ENCODE results near the gene ABAT.
"Not testable (repeated sequence)": the region's sequence is repeated elsewhere in the genome, so short reads cannot be mapped to it uniquely, and the experiment has no call there.

Gene ABAT

DNA sequence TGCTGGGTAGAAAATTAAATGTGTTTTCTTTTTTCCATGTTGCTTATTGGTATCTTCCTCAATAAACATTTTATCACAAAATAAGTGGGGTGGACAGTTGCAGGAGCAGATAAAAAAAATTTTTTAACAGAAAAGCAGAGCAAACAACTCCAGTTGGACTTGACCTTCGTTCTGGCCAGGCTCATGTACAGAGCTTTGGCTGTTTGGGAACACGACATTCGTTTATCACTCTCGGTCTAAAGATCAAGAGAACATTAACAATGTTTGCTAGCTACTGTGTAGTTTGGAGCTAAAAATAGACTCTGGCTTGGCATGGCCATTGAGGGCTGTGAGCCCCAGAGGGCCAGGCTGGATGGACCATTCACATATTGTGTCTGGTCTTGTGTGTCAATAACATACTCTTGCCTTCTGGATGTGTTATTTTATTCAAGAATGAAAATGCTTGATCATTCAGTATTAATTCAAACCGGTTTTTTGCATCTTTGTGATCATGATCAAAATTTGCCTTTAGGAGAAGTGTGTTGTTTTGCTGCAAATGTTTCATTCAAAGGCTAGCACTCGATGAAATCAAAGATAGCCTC, 66.4 kb downstream of the ABAT start:
- Histone ChIP-seq H3K4me1 (ENCODE audit: control insufficient read depth, insufficient read depth, low read length) (no peaks in the 10 kb centered on the region), H3K27ac (ENCODE audit: insufficient read depth, low read depth, low read length, poor library complexity, severe bottlenecking) (no peak overlapping the region), H3K27me3 (ENCODE audit: control insufficient read depth, insufficient read depth, low read length, poor library complexity, severe bottlenecking) (no peaks in the 10 kb centered on the region), H3K4me3 (ENCODE audit: insufficient read depth, low read depth, low read length) (no peak overlapping the region), H3K9me3 (ENCODE audit: control insufficient read depth, low read length) (no peaks in the 10 kb centered on the region), H3K36me3 (ENCODE audit: control insufficient read depth, insufficient read depth, low read length) (no peaks in the 10 kb centered on the region)
- 95 to 97% methylated on average over 6 of the region's 6 CpGs for WGBS, 2 experiments

- whole genome bisulfite sequencing, 2 experiments: 92 to 97% methylated on average over 2 of the region's 2 CpGs
- H3K4me3 ChIP-seq (ENCODE audit: insufficient read depth, low read depth, low read length): no peak overlapping the region
- H3K9me3 ChIP-seq (ENCODE audit: control insufficient read depth, low read length): no peaks in the 10 kb centered on the region
- H3K27ac ChIP-seq (ENCODE audit: insufficient read depth, low read depth, low read length, poor library complexity, severe bottlenecking): no peak overlapping the region
- no peaks in the 10 kb centered on the region for H3K36me3 ChIP-seq (ENCODE audit: control insufficient read depth, insufficient read depth, low read length)
- no peaks in the 10 kb centered on the region for H3K27me3 ChIP-seq (ENCODE audit: control insufficient read depth, insufficient read depth, low read length, poor library complexity, severe bottlenecking)
- H3K4me1 ChIP-seq (ENCODE audit: control insufficient read depth, insufficient read depth, low read length): no peaks in the 10 kb centered on the region
These were observed 67.2 kb downstream of the ABAT start for GRCh38 chr16:8741636-8742035.

GRCh38 chr16:8742068-8742467, 67.7 kb downstream of the ABAT start:
- Histone ChIP-seq H3K4me1 (ENCODE audit: control insufficient read depth, insufficient read depth, low read length) (no peaks in the 10 kb centered on the region), H3K4me3 (ENCODE audit: insufficient read depth, low read depth, low read length) (no peak overlapping the region), H3K9me3 (ENCODE audit: control insufficient read depth, low read length) (no peaks in the 10 kb centered on the region), H3K27me3 (ENCODE audit: control insufficient read depth, insufficient read depth, low read length, poor library complexity, severe bottlenecking) (no peaks in the 10 kb centered on the region), H3K36me3 (ENCODE audit: control insufficient read depth, insufficient read depth, low read length) (no peaks in the 10 kb centered on the region), H3K27ac (ENCODE audit: insufficient read depth, low read depth, low read length, poor library complexity, severe bottlenecking) (no peak overlapping the region)
- WGBS, 2 experiments: 85 to 87% methylated on average over 7 of the region's 8 CpGs

DNA sequence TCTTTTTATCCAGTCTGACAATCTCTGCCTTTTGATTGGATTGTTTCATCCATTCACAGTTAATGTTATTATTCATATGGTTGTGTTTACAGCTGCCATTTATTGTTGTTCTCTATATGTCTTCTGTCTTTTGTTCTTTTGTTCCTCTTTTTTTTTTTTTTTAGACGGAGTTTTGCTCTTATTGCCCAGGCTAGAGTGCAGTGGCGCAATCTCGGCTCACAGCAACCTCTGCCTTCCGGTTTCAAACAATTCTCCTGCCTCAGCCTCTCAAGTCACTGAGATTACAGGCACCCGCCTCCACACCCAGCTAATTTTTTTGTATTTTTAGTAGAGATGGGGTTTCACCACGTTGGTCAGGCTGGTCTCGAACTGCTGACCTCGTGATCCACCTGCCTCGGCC, 74.5 kb downstream of the ABAT start:
- H3K27me3 ChIP-seq (ENCODE audit: control insufficient read depth, insufficient read depth, low read length, poor library complexity, severe bottlenecking); H3K27ac ChIP-seq (ENCODE audit: insufficient read depth, low read depth, low read length, poor library complexity, severe bottlenecking); H3K9me3 ChIP-seq (ENCODE audit: control insufficient read depth, low read length); H3K4me3 ChIP-seq (ENCODE audit: insufficient read depth, low read depth, low read length); H3K4me1 ChIP-seq (ENCODE audit: control insufficient read depth, insufficient read depth, low read length); H3K36me3 ChIP-seq (ENCODE audit: control insufficient read depth, insufficient read depth, low read length): not testable (repeated sequence)
- WGBS, 2 experiments: 88 to 96% methylated on average over 9 of the region's 9 CpGs

GRCh38 chr16:8751481-8752311, 77.3 kb downstream of the ABAT start:
- H3K9me3 ChIP-seq (ENCODE audit: control insufficient read depth, low read length): no peaks in the 10 kb centered on the region
- H3K27ac ChIP-seq (ENCODE audit: insufficient read depth, low read depth, low read length, poor library complexity, severe bottlenecking): no peak overlapping the region
- H3K4me3 ChIP-seq (ENCODE audit: insufficient read depth, low read depth, low read length): no peak overlapping the region
- WGBS, 2 experiments: 77 to 79% methylated on average over 14 of the region's 14 CpGs
- H3K4me1 ChIP-seq (ENCODE audit: control insufficient read depth, insufficient read depth, low read length): no peaks in the 10 kb centered on the region
- no peaks in the 10 kb centered on the region for H3K27me3 ChIP-seq (ENCODE audit: control insufficient read depth, insufficient read depth, low read length, poor library complexity, severe bottlenecking)
- H3K36me3 ChIP-seq (ENCODE audit: control insufficient read depth, insufficient read depth, low read length): no peaks in the 10 kb centered on the region

DNA sequence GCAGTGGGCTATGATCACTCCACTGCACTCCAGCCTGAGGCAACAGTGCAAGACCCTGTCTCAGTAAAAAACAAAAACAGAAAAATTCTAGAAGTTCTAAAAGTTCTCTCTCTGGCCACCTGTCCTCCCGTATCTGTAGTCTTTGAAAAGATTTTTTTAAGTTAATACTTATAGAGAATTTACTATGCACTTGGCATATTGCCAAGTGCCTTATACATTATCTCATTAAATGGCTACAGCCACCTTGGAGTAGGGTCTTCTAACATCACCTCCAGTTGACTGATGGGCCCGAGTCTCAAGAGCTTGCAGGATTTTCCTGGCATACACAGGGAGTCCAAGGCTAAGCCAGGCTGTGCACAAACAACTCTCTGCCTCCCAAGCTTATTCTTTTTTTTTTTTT, 78.3 kb downstream of the ABAT start:
- H3K27ac ChIP-seq (ENCODE audit: insufficient read depth, low read depth, low read length, poor library complexity, severe bottlenecking): no peak overlapping the region
- WGBS, 2 experiments: 79 to 94% methylated on average over 1 of the region's 2 CpGs
- H3K4me3 ChIP-seq (ENCODE audit: insufficient read depth, low read depth, low read length): no peak overlapping the region
- no peaks in the 10 kb centered on the region for H3K4me1 ChIP-seq (ENCODE audit: control insufficient read depth, insufficient read depth, low read length)
- H3K36me3 ChIP-seq (ENCODE audit: control insufficient read depth, insufficient read depth, low read length): no peaks in the 10 kb centered on the region
- H3K9me3 ChIP-seq (ENCODE audit: control insufficient read depth, low read length): no peaks in the 10 kb centered on the region
- H3K27me3 ChIP-seq (ENCODE audit: control insufficient read depth, insufficient read depth, low read length, poor library complexity, severe bottlenecking): no peaks in the 10 kb centered on the region

GRCh38 chr16:8753416-8754054, 79.1 kb downstream of the ABAT start:
- H3K9me3 ChIP-seq (ENCODE audit: control insufficient read depth, low read length): no peaks in the 10 kb centered on the region
- no peaks in the 10 kb centered on the region for H3K27me3 ChIP-seq (ENCODE audit: control insufficient read depth, insufficient read depth, low read length, poor library complexity, severe bottlenecking)
- 66 to 72% methylated on average over 9 of the region's 9 CpGs for WGBS, 2 experiments
- no peak overlapping the region for H3K4me3 ChIP-seq (ENCODE audit: insufficient read depth, low read depth, low read length)
- no peaks in the 10 kb centered on the region for H3K4me1 ChIP-seq (ENCODE audit: control insufficient read depth, insufficient read depth, low read length)
- H3K36me3 ChIP-seq (ENCODE audit: control insufficient read depth, insufficient read depth, low read length): no peaks in the 10 kb centered on the region
- no peak overlapping the region for H3K27ac ChIP-seq (ENCODE audit: insufficient read depth, low read depth, low read length, poor library complexity, severe bottlenecking)

GRCh38 chr16:8756755-8757154, 82.3 kb downstream of the ABAT start:
- Histone ChIP-seq H3K9me3 (ENCODE audit: control insufficient read depth, low read length) (no peaks in the 10 kb centered on the region), H3K4me3 (ENCODE audit: insufficient read depth, low read depth, low read length) (no peak overlapping the region), H3K27me3 (ENCODE audit: control insufficient read depth, insufficient read depth, low read length, poor library complexity, severe bottlenecking) (no peaks in the 10 kb centered on the region), H3K36me3 (ENCODE audit: control insufficient read depth, insufficient read depth, low read length) (no peaks in the 10 kb centered on the region), H3K4me1 (ENCODE audit: control insufficient read depth, insufficient read depth, low read length) (no peaks in the 10 kb centered on the region), H3K27ac (ENCODE audit: insufficient read depth, low read depth, low read length, poor library complexity, severe bottlenecking) (no peak overlapping the region)
- 92 to 93% methylated on average over 5 of the region's 5 CpGs for WGBS, 2 experiments

DNA sequence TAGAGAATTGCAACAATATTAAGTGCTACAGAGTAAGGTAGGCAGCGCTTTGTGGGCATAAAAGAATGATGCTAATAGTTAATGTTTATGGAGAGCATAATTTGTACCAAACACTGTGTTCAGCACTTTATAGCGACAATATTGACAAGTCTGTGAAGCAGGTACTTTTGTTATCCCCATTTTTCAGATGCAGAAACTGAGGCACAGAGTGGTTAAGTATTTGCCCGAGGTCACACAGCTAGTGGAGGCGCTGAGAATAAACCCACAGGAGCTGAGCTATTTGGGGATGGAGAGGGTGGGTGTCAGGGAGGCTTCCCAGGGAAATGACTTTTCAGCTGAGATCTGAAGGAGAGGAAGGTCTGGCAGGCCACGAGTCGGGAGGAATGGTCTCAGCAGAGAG, 83.6 kb downstream of the ABAT start:
- WGBS, 2 experiments: 90 to 93% methylated on average over 6 of the region's 6 CpGs
- H3K27me3 ChIP-seq (ENCODE audit: control insufficient read depth, insufficient read depth, low read length, poor library complexity, severe bottlenecking): no peaks in the 10 kb centered on the region
- no peak overlapping the region for H3K4me3 ChIP-seq (ENCODE audit: insufficient read depth, low read depth, low read length)
- H3K9me3 ChIP-seq (ENCODE audit: control insufficient read depth, low read length): no peaks in the 10 kb centered on the region
- H3K4me1 ChIP-seq (ENCODE audit: control insufficient read depth, insufficient read depth, low read length): no peaks in the 10 kb centered on the region
- no peak overlapping the region for H3K27ac ChIP-seq (ENCODE audit: insufficient read depth, low read depth, low read length, poor library complexity, severe bottlenecking)
- no peaks in the 10 kb centered on the region for H3K36me3 ChIP-seq (ENCODE audit: control insufficient read depth, insufficient read depth, low read length)

DNA sequence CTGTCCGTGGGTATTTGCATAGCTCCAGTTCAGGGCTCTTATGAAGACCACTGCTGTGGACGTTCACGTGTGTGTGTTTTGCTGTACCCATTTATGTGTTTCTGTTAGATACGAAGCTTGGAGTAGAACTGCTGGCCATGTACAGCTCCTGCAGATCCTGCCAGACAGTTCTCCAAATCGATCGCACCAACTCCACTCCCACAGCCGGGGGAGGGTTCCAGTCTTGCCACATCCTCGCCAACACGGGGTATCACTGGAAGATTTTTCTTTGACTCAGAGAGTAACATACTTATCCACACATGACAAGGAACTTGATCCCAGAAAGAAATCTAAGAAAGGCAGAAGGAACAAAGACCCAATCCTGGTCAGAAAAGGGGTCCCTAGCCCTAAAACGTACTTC, 85.6 kb downstream of the ABAT start:
- H3K27me3 ChIP-seq (ENCODE audit: control insufficient read depth, insufficient read depth, low read length, poor library complexity, severe bottlenecking): no peaks in the 10 kb centered on the region
- WGBS, 2 experiments: 93 to 94% methylated on average over 10 of the region's 10 CpGs
- H3K4me3 ChIP-seq (ENCODE audit: insufficient read depth, low read depth, low read length): no peak overlapping the region
- H3K36me3 ChIP-seq (ENCODE audit: control insufficient read depth, insufficient read depth, low read length): no peaks in the 10 kb centered on the region
- H3K9me3 ChIP-seq (ENCODE audit: control insufficient read depth, low read length): no peaks in the 10 kb centered on the region
- H3K27ac ChIP-seq (ENCODE audit: insufficient read depth, low read depth, low read length, poor library complexity, severe bottlenecking): no peak overlapping the region
- H3K4me1 ChIP-seq (ENCODE audit: control insufficient read depth, insufficient read depth, low read length): peaks cover 7% of the 10 kb centered on the region

Data from ectodermal cell (in vitro differentiated cells).